K562 (cell line): ENCODE measurements around the gene PKHD1. TPM values are rescaled to one million over a fixed set of nuclear protein-coding genes. Genes with fewer than 3 reads are reported as not detected.

Experiments used
- ATAC-seq: fragments of 200-7000 bp; cut with Tn5 transposase; 3 replicates; pipeline ENCODE4 v1.9.1; 2020; ENCODE audit warnings: moderate library complexity
- BruUV-seq: library from RNA; stranded (reverse); fragments of 400-500 nt; replicated peaks from 2 replicates; lab custom pipeline; 2021; lab: Mats Ljungman, UMichigan
- CTCF ChIA-PET: fragments of 300-600 bp; formaldehyde crosslinking; extraction: SDS; loops from one replicate; lab custom pipeline; 2021; ENCODE audit warnings: low intra/inter-chr PET ratio; lab: Yijun Ruan, JAX
- POLR2A ChIA-PET: fragments of 300-600, 350-650 bp; sonication (Branson Sonifier 250); formaldehyde crosslinking; extraction: SDS; loops from one replicate; lab custom pipeline; 2021; ENCODE audit warnings: antibody characterized with exemption, inconsistent platforms; lab: Yijun Ruan, JAX
- DNase-seq, 4 experiments: peaks; one replicate each; pipeline versions ENCODE4 v3.0.0 to v3.0.0-alpha.2; 2011 to 2018; ENCODE audit warnings: low spot score in 3 of 4, mixed read lengths in 3 of 4; ENCODE audit errors: extremely low read depth in 1 of 4
- FAIRE-seq: peaks from 2 replicates; lab custom pipeline; 2011; peaks lifted over from hg19 to GRCh38; lab: Jason Lieb, UNC
- H2AFZ ChIP-seq: 2 replicates; pipeline ENCODE4 v1.6.0; 2011; ENCODE audit warnings: low read depth, low read length, control low read depth, inconsistent platforms
- H3K27ac ChIP-seq: fragments of 200-600 bp; 3 replicates; pipeline ENCODE4 v1.8.0; 2011; ENCODE audit warnings: low read depth, mild to moderate bottlenecking, control low read depth, inconsistent platforms, low read length, moderate library complexity, mixed read lengths; ENCODE audit errors: extremely low read depth
- H3K27me3 ChIP-seq, 2 experiments: fragments of 300-600 bp in 1 of 2; 2 replicates in 1 of 2; 3 replicates in 1 of 2; pipeline versions ENCODE4 v1.6.0 to v1.8.0; 2011; ENCODE audit warnings: inconsistent platforms in 2 of 2, low read length in 2 of 2, mild to moderate bottlenecking in 1 of 2, mixed read lengths in 1 of 2, moderate library complexity in 1 of 2; ENCODE audit not compliant: control insufficient read depth in 2 of 2, insufficient read depth in 2 of 2
- H3K36me3 ChIP-seq: fragments of 300-600 bp; 3 replicates; pipeline ENCODE4 v1.8.0; 2011; ENCODE audit warnings: mild to moderate bottlenecking, low read length, inconsistent platforms; ENCODE audit not compliant: control insufficient read depth, insufficient read depth
- H3K4me1 ChIP-seq, 2 experiments: fragments of 200-600 bp in 1 of 2; replicated peaks in 1 of 2; 2 replicates in 1 of 2; 3 replicates in 1 of 2; pipeline versions ENCODE4 v1.5.1 to v1.8.0; 2011; ENCODE audit warnings: inconsistent platforms in 2 of 2, low read length in 2 of 2, mild to moderate bottlenecking in 1 of 2, mixed read lengths in 1 of 2, moderate library complexity in 1 of 2; ENCODE audit not compliant: control insufficient read depth in 2 of 2, insufficient read depth in 2 of 2
- H3K4me2 ChIP-seq: 2 replicates; pipeline ENCODE4 v1.6.1; 2011; ENCODE audit warnings: low read length, control low read depth, inconsistent platforms, mixed read lengths; ENCODE audit not compliant: insufficient read depth
- H3K4me3 ChIP-seq: fragments of 200-600 bp; sonication (generic), shearing (Covaris generic); 2 replicates; pipeline ENCODE4 v1.5.1; 2016; ENCODE audit warnings: control low read depth, inconsistent platforms
- H3K79me2 ChIP-seq: fragments of 200-600 bp; 3 replicates; pipeline ENCODE4 v1.8.0; 2011; ENCODE audit warnings: low read length, inconsistent platforms; ENCODE audit not compliant: control insufficient read depth, insufficient read depth
- H3K9ac ChIP-seq, 2 experiments: 2 replicates each; pipeline versions ENCODE4 v1.6.0 to v1.6.1; 2011; ENCODE audit warnings: low read depth in 2 of 2, low read length in 2 of 2, control low read depth in 1 of 2, inconsistent platforms in 1 of 2, mild to moderate bottlenecking in 1 of 2, mixed read lengths in 1 of 2; ENCODE audit not compliant: insufficient read depth in 1 of 2
- H3K9me1 ChIP-seq: one replicate; pipeline ENCODE4 v1.6.0; 2011; ENCODE audit warnings: inconsistent platforms, mild to moderate bottlenecking, low read length, moderate library complexity; ENCODE audit not compliant: control insufficient read depth, insufficient read depth
- H3K9me3 ChIP-seq: replicated peaks from 2 replicates; pipeline ENCODE4 v1.5.1; 2011; ENCODE audit warnings: low read depth, low read length, inconsistent platforms; ENCODE audit not compliant: control insufficient read depth, insufficient read depth
- H4K20me1 ChIP-seq: replicated peaks from 2 replicates; pipeline ENCODE4 v1.6.1; 2011; ENCODE audit warnings: low read length, inconsistent platforms, mixed read lengths; ENCODE audit not compliant: control insufficient read depth, insufficient read depth
- ELF1 ChIP-seq: fragments of 200-800 bp; sonication (Bioruptor generic); IDR thresholded peaks from 2 replicates; pipeline ENCODE4 v1.6.1; 2016; ENCODE audit warnings: missing genetic modification characterization, missing compliant biosample characterization
- FOXJ2 ChIP-seq: fragments of 200-800 bp; sonication (Bioruptor generic); IDR thresholded peaks from 2 replicates; pipeline ENCODE4 v1.6.1; 2016; ENCODE audit warnings: missing genetic modification characterization, missing compliant biosample characterization
- HNRNPLL ChIP-seq: fragments of 200-400 bp; formaldehyde crosslinking; IDR thresholded peaks from 2 replicates; pipeline ENCODE4 v1.6.1; 2017; ENCODE audit warnings: low read length, low read depth, mild to moderate bottlenecking; ENCODE audit not compliant: poor library complexity, severe bottlenecking
- JUNB ChIP-seq: fragments of 450-650 bp; formaldehyde crosslinking; conservative IDR thresholded peaks from 2 replicates; pipeline ENCODE4 v1.4.0; 2020; ENCODE audit warnings: mild to moderate bottlenecking
- NBN ChIP-seq: fragments of 450-650 bp; IDR thresholded peaks from 2 replicates; pipeline ENCODE4 v1.6.1; 2016; ENCODE audit warnings: low read depth, mild to moderate bottlenecking
- NCOA4 ChIP-seq: fragments of 450-650 bp; IDR thresholded peaks from 2 replicates; pipeline ENCODE4 v1.6.1; 2018; ENCODE audit warnings: mild to moderate bottlenecking; ENCODE audit not compliant: partially characterized antibody
- NR1H2 ChIP-seq: sonication (generic); formaldehyde crosslinking; IDR thresholded peaks from 2 replicates; pipeline ENCODE4 v1.4.0; 2020; ENCODE audit warnings: mild to moderate bottlenecking, missing genetic modification reagents
- PRMT5 ChIP-seq: sonication (generic); formaldehyde crosslinking; IDR thresholded peaks from 2 replicates; pipeline ENCODE4 v1.5.0; 2020; ENCODE audit warnings: missing genetic modification reagents
- PTBP1 ChIP-seq: fragments of 200-400 bp; formaldehyde crosslinking; IDR thresholded peaks from 2 replicates; pipeline ENCODE4 v1.6.1; 2017; ENCODE audit warnings: low read depth, low read length
- RFX1 ChIP-seq: fragments of 450-650 bp; IDR thresholded peaks from 2 replicates; pipeline ENCODE4 v1.6.1; 2016; ENCODE audit warnings: mild to moderate bottlenecking, moderate library complexity
- RNF2 ChIP-seq: sonication (generic); IDR thresholded peaks from 2 replicates; pipeline ENCODE4 v1.6.1; 2016
- STAT5A ChIP-seq: IDR thresholded peaks from 2 replicates; pipeline ENCODE4 v1.6.1; 2012; ENCODE audit warnings: low read length, inconsistent platforms, borderline replicate concordance
- TRIM28 ChIP-seq: fragments of 450-650 bp; IDR thresholded peaks from 2 replicates; pipeline ENCODE4 v1.6.1; 2017
- YY1 ChIP-seq, 3 experiments: IDR thresholded peaks; 2 replicates each; pipeline ENCODE4 v1.6.1; 2011; ENCODE audit warnings: low read length in 2 of 3, mild to moderate bottlenecking in 2 of 3, moderate library complexity in 2 of 3, borderline replicate concordance in 1 of 3, control low read depth in 1 of 3, low read depth in 1 of 3; ENCODE audit not compliant: insufficient read depth in 3 of 3, insufficient replicate concordance in 2 of 3, control insufficient read depth in 1 of 3, insufficient read length in 1 of 3; ENCODE audit errors: extremely low read depth in 1 of 3
- ZNF3 ChIP-seq: fragments of 250-450 bp; sonication (Bioruptor Pico); IDR thresholded peaks from 2 replicates; pipeline ENCODE4 v1.5.0; 2021; ENCODE audit warnings: mild to moderate bottlenecking, moderate library complexity
- ZNF316 ChIP-seq: fragments of 450-650 bp; IDR thresholded peaks from 2 replicates; pipeline ENCODE4 v1.6.1; 2016
- ZNF76 ChIP-seq: fragments of 250-450 bp; sonication (Bioruptor Pico); IDR thresholded peaks from 2 replicates; pipeline ENCODE4 v1.4.0; 2020; ENCODE audit warnings: mild to moderate bottlenecking, moderate library complexity, borderline replicate concordance
- ZSCAN32 ChIP-seq: fragments of 450-650 bp; formaldehyde crosslinking; IDR thresholded peaks from 2 replicates; pipeline ENCODE4 v1.4.0; 2020; ENCODE audit warnings: mild to moderate bottlenecking, moderate library complexity
- WGBS: fragments of 100-300 bp; shearing (Covaris generic); methylation state at CpG from one replicate; pipeline ENCODE4 v1.1.6; 2016; ENCODE audit warnings: low coverage, mixed read lengths; ENCODE audit not compliant: insufficient coverage; ENCODE audit errors: missing lambda C conversion rate; 5-methylcytosine and 5-hydroxymethylcytosine counted together
- in situ Hi-C: fragments of 300-500 bp; cut with MboI; formaldehyde crosslinking; loops from 4 replicates; pipeline ENCODE4 v1.15.0; 2018; ENCODE audit warnings: inconsistent platforms, mixed read lengths
- intact Hi-C: fragments of 100-400 bp; cut with micrococcal nuclease; formaldehyde crosslinking; loops from 2 replicates; pipeline ENCODE4 v1.14.2; 2022
- polyA plus RNA-seq, 8 experiments: library from polyadenylated mRNA; depleted of rRNA in 4 of 8; stranded (reverse) in 5 of 8; unstranded in 3 of 8; fragments of >200 nt; fragmentation: Nextera tagmentation in 2 of 8; fragmentation: Illumina TruSeq in 1 of 8; extraction: Ambion mirVana in 2 of 8; extraction: Trizol in 1 of 8; gene quantifications; 2 replicates each; pipeline versions ENCODE4 v1.2.1 to v1.2.3, GENCODE V29; 2011 to 2014; ENCODE audit warnings: inconsistent platforms in 1 of 8, missing spikeins in 1 of 8
- total RNA-seq, 7 experiments: library from RNA; depleted of rRNA in 6 of 7; stranded (reverse); fragments of >200 nt in 6 of 7; fragmentation: Illumina TruSeq in 2 of 7; extraction: Trizol in 2 of 7; gene quantifications; 2 replicates each; pipeline versions ENCODE4 v1.2.1 to v1.2.3, GENCODE V29; 2011 to 2021; ENCODE audit warnings: low replicate concordance in 1 of 7
- TF ChIP-seq, protein P1 (sequence below): fragments of 250-450 bp; sonication (Bioruptor Pico); IDR thresholded peaks from 2 replicates; pipeline ENCODE4 v1.4.0; 2020

Gene PKHD1
- total and polyA plus RNA-seq, 9 of the 15 experiments (the other 6 are each of a cell fraction or from before 2014, with no cell fraction given), result 0.01 to 0.04 (median 0.01) TPM; not detected in 6

DNA sequence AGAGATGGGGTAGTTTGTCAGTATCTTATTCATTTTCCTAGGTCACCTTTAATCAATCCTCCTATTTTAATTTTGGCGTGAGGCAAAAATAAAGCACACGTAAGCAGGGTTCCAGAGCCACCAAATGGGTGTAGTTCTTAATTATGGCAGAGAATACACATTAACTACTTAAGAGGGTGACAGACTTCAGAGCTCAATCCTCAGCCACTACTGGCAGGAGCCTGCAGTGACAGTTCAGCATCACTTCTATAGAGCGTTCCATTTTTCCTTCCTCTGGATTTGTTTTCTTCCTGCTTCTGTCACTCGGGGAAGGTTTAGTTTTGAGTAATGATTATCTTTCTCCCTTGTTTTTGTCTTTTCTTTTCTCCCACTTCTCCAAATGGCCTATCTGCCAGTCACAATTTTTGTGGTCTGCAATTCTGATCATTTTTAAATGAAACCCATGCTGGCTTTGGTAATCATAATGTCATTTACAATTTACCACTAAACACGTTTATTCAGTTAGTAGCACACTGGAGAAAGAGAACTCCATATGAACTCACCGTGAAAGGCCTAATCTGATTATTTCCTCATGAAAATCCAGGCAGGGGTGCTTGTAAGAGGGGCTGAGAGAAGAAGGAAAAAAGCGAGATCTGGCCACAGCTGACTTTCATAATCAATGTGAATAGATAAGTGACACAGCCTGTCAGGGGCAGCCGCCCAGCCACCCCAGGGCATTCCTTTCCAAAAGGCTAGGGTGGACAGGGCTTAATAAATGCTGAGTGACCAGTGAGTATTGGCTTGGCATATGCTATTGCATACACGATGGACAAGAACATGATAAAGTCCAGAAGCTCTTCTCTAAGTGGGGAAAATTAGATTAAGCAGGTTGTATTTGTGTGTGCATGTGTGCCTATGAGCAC, 412.1 kb downstream of the PKHD1 start:
- in situ Hi-C loops (no loop called here), intact Hi-C loops (no loop called here)
- H3K79me2 ChIP-seq, result no peaks in the 10 kb centered on the region
- ATAC-seq (no peak), FAIRE-seq (no peak), DNase-seq (no peak)
- H3K4me3 ChIP-seq, result no peak overlapping the region
- no peaks in the 10 kb centered on the region for H3K9me1 ChIP-seq
- no peaks in the 10 kb centered on the region for H3K36me3 ChIP-seq
- no peak overlapping the region for H3K27ac ChIP-seq
- no peak overlapping the region for H2AFZ ChIP-seq
- no peak overlapping the region for H3K4me2 ChIP-seq
- TF ChIP-seq STAT5A, result no peak
- no peak for TF ChIP-seq RFX1
- no peak for TF ChIP-seq PTBP1
- TF ChIP-seq ZNF76 (CRISPR knock-in tag), result no peak
- TF ChIP-seq FOXJ2 (tag), result no peak
- TF ChIP-seq ELF1 (tag), result no peak
- no peak for TF ChIP-seq ZNF316
- TF ChIP-seq PRMT5 (CRISPR knock-in tag), result no peak
- no peak for TF ChIP-seq NBN
- TF ChIP-seq HNRNPLL, result no peak
- TF ChIP-seq ZSCAN32 (CRISPR knock-in tag), result no peak
- TF ChIP-seq, protein P1, sequence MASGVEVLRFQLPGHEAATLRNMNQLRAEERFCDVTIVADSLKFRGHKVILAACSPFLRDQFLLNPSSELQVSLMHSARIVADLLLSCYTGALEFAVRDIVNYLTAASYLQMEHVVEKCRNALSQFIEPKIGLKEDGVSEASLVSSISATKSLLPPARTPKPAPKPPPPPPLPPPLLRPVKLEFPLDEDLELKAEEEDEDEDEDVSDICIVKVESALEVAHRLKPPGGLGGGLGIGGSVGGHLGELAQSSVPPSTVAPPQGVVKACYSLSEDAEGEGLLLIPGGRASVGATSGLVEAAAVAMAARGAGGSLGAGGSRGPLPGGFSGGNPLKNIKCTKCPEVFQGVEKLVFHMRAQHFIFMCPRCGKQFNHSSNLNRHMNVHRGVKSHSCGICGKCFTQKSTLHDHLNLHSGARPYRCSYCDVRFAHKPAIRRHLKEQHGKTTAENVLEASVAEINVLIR (CRISPR knock-in tag), result no peak
- TF ChIP-seq JUNB, result no peak
- no peak for TF ChIP-seq ZNF3
- TF ChIP-seq NR1H2 (CRISPR knock-in tag), result no peak
- TF ChIP-seq NCOA4, result no peak
- TF ChIP-seq TRIM28, result no peak
- TF ChIP-seq RNF2, result no peak
- TF ChIP-seq YY1 (IDR thresholded peaks at IDR 0.05; ENCODE audit: borderline replicate concordance in 1 of 3, control insufficient read depth in 1 of 3, extremely low read depth in 1 of 3, insufficient read depth in 3 of 3, insufficient read length in 1 of 3, insufficient replicate concordance in 2 of 3, low read depth in 1 of 3, low read length in 2 of 3), result no peak
- H3K9me3 ChIP-seq, result no peaks in the 10 kb centered on the region
- ChIA-PET POLR2A (no interaction called here), CTCF (no interaction called here)
- no peaks in the 10 kb centered on the region for H3K4me1 ChIP-seq
- H3K27me3 ChIP-seq, result no peaks in the 10 kb centered on the region
- no peak overlapping the region for H3K9ac ChIP-seq
- BruUV-seq, result no TSS peak
- H4K20me1 ChIP-seq, result no peaks in the 10 kb centered on the region
- under 1% methylated on average over 9 of the region's 9 CpGs for WGBS
